Fibroblast of the aortic adventitia (primary cell): ENCODE measurements around the gene STAC. TPM values are rescaled to one million over a fixed set of nuclear protein-coding genes. Genes with fewer than 3 reads are reported as not detected.
A peak's percentile ranks its signal among the peaks of the same experiment; 100 is the strongest.
"Not testable (repeated sequence)": the region's sequence is repeated elsewhere in the genome, so short reads cannot be mapped to it uniquely, and the experiment has no call there.

Experiments
- DNase-seq: peaks from one replicate; pipeline ENCODE4 v3.0.0-alpha.2; 2010; ENCODE audit warnings: low read depth
- H3K4me3 ChIP-seq: 2 replicates; pipeline ENCODE4 v1.5.1; 2011; ENCODE audit warnings: low read depth, mild to moderate bottlenecking, control low read depth, low read length, moderate library complexity
- CTCF ChIP-seq: IDR thresholded peaks from 2 replicates; pipeline ENCODE4 v1.5.1; 2011; ENCODE audit warnings: mild to moderate bottlenecking, low read length, control low read depth, inconsistent platforms; ENCODE audit not compliant: insufficient read depth
- total RNA-seq: library from RNA; depleted of rRNA; stranded (reverse); fragments of >200 nt; gene quantifications from 2 replicates; pipeline ENCODE4 v1.2.3, GENCODE V29; 2012; ENCODE audit warnings: low replicate concordance

The STAC gene
- total RNA-seq, 1 donor = 14.8 TPM

GRCh38 chr3:36488077-36488789, 107.9 kb downstream of the STAC start:
- no peak overlapping the region for H3K4me3 ChIP-seq
- no peak for TF ChIP-seq CTCF
- DNase-seq = no peak

- TF ChIP-seq CTCF = no peak
- DNase-seq = no peak
- no peak overlapping the region for H3K4me3 ChIP-seq
Observed at GRCh38 chr3:36489101-36489500, 108.8 kb downstream of the STAC start.

GRCh38 chr3:36489679-36490425, 109.5 kb downstream of the STAC start:
- TF ChIP-seq CTCF = no peak
- no peak for DNase-seq
- H3K4me3 ChIP-seq = no peak overlapping the region

GRCh38 chr3:36493051-36493450, 112.7 kb downstream of the STAC start:
- H3K4me3 ChIP-seq = no peak overlapping the region
- TF ChIP-seq CTCF = no peak
- DNase-seq = no peak

- peak; percentile 94 for DNase-seq
- TF ChIP-seq CTCF = no peak
- H3K4me3 ChIP-seq = no peak overlapping the region
Observed at GRCh38 chr3:36494461-36495109, 114.3 kb downstream of the STAC start.

- DNase-seq = peak; percentile 93
- TF ChIP-seq CTCF = no peak
- no peak overlapping the region for H3K4me3 ChIP-seq
Observed at GRCh38 chr3:36496684-36497633, 116.7 kb downstream of the STAC start.

GRCh38 chr3:36500053-36500452, 119.7 kb downstream of the STAC start:
- H3K4me3 ChIP-seq = not testable (repeated sequence)

More at GRCh38 chr3:36500053-36500452, 119.7 kb downstream of the STAC start:
- DNase-seq = not testable (repeated sequence)
